Osteoblast (primary cell): Measurements from ENCODE around the gene NR2C1. TPM values are rescaled to one million over a fixed set of nuclear protein-coding genes. Genes with fewer than 3 reads are reported as not detected.
"Not testable (repeated sequence)": the region's sequence is repeated elsewhere in the genome, so short reads cannot be mapped to it uniquely, and the experiment has no call there.

Experiments
- DNase-seq: peaks from one replicate; pipeline ENCODE4 v3.0.0; 2011; ENCODE audit warnings: low spot score, mixed read lengths; ENCODE audit not compliant: insufficient read length; ENCODE audit errors: missing footprints
- H2AFZ ChIP-seq: 2 replicates; pipeline ENCODE4 v1.6.0; 2011; ENCODE audit warnings: mild to moderate bottlenecking, low read length
- H3K27ac ChIP-seq: 2 replicates; pipeline ENCODE4 v1.5.1; 2011; ENCODE audit warnings: mild to moderate bottlenecking, low read depth, low read length, moderate library complexity
- H3K27me3 ChIP-seq: 2 replicates; pipeline ENCODE4 v1.6.0; 2012; ENCODE audit warnings: mild to moderate bottlenecking, control low read depth, inconsistent platforms, low read length, moderate library complexity; ENCODE audit not compliant: insufficient read depth
- H3K36me3 ChIP-seq: 2 replicates; pipeline ENCODE4 v1.5.1; 2011; ENCODE audit warnings: mild to moderate bottlenecking, low read length, control low read depth, moderate library complexity; ENCODE audit not compliant: insufficient read depth
- H3K4me1 ChIP-seq: 2 replicates; pipeline ENCODE4 v1.5.1; 2011; ENCODE audit warnings: mild to moderate bottlenecking, low read length, control low read depth, moderate library complexity; ENCODE audit not compliant: insufficient read depth
- H3K4me2 ChIP-seq: 2 replicates; pipeline ENCODE4 v1.6.0; 2011; ENCODE audit warnings: mild to moderate bottlenecking, low read length; ENCODE audit not compliant: insufficient read depth
- H3K4me3 ChIP-seq: fragments of 200-600 bp; sonication (generic); 3 replicates; pipeline ENCODE4 v1.5.1; 2012; ENCODE audit warnings: mild to moderate bottlenecking, low read length, inconsistent platforms; ENCODE audit not compliant: insufficient read depth
- H3K79me2 ChIP-seq: 2 replicates; pipeline ENCODE4 v1.6.0; 2012; ENCODE audit warnings: mild to moderate bottlenecking, low read length, control low read depth, inconsistent platforms; ENCODE audit not compliant: insufficient read depth
- H3K9me3 ChIP-seq: 2 replicates; pipeline ENCODE4 v1.5.1; 2011; ENCODE audit warnings: low read depth, low read length, control low read depth
- H4K20me1 ChIP-seq: 2 replicates; pipeline ENCODE4 v1.6.0; 2012; ENCODE audit warnings: mild to moderate bottlenecking, low read length, control low read depth; ENCODE audit not compliant: insufficient read depth
- CTCF ChIP-seq: IDR thresholded peaks from 2 replicates; pipeline ENCODE4 v1.5.1; 2011; ENCODE audit warnings: mild to moderate bottlenecking, low read depth, low read length, moderate library complexity; ENCODE audit errors: extremely low read depth
- total RNA-seq: library from RNA; depleted of rRNA; stranded (reverse); fragments of >200 nt; gene quantifications from 2 replicates; pipeline ENCODE4 v1.2.3, GENCODE V29; 2012

NR2C1 gene
- total RNA-seq, 1 donor, result 22.1 TPM

DNA sequence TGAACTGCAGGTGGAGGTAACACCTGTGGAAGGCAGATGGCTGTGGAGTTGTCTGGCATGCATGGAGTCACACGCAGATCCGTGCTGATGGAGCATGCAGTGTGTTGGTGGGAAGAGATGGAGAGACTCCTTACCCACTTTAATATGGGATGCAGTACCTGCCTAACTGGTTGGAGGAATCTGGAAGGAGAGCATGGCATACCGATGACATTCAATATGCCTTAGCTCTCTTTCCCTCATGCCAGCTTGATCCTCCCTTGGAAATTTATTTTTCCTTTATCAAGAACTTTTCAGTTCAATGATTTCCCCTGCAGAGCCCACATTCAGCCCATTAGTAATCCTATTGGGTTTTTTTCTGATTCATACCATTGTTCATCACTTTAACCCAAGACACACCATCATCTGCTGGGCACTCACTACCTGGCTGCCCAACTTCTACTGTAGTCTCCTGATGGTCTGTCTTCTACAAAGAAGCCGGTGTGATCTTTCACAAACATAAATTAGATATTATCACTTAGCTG is 25.9 kb upstream of the NR2C1 start:
- no peaks in the 10 kb centered on the region for H4K20me1 ChIP-seq
- H3K27me3 ChIP-seq, result no peaks in the 10 kb centered on the region
- no peak overlapping the region for H3K4me2 ChIP-seq
- H2AFZ ChIP-seq, result no peak overlapping the region
- H3K79me2 ChIP-seq, result no peaks in the 10 kb centered on the region
- peaks cover 34% of the 10 kb centered on the region for H3K4me1 ChIP-seq
- no peaks in the 10 kb centered on the region for H3K36me3 ChIP-seq
- H3K4me3 ChIP-seq, result no peak overlapping the region
- H3K27ac ChIP-seq, result no peak overlapping the region
- no peak for DNase-seq
- no peaks in the 10 kb centered on the region for H3K9me3 ChIP-seq
- TF ChIP-seq CTCF, result no peak

DNA sequence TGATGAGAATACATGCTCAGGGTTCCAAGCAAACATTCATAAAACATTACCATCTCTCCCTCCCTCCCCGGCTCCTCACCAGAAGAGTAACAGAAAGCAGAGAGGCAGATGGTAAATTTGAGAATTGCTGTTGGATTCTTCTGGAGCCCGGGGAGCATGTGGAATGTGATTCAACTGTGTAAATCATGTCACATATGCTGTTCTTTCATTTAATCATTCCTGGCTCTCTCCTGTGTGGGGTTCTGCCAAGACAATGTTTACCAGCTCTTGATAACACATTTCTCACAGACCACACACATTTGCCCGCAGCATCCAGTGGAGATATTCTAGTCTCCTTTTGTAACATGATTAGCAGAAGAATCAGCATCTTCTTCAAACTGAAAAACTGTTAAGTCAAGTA is 23.4 kb upstream of the NR2C1 start:
- Histone ChIP-seq H3K27me3 (no peaks in the 10 kb centered on the region), H3K27ac (no peak overlapping the region), H3K4me2 (no peak overlapping the region), H3K4me1 (peaks cover 19% of the 10 kb centered on the region), H3K4me3 (no peak overlapping the region), H3K79me2 (no peaks in the 10 kb centered on the region), H3K9me3 (no peaks in the 10 kb centered on the region), H2AFZ (no peak overlapping the region), H3K36me3 (peaks cover 7% of the 10 kb centered on the region), H4K20me1 (no peaks in the 10 kb centered on the region)
- DNase-seq, result no peak
- TF ChIP-seq CTCF, result no peak

- no peak for DNase-seq
- H3K9me3 ChIP-seq, result no peaks in the 10 kb centered on the region
- no peaks in the 10 kb centered on the region for H3K79me2 ChIP-seq
- H3K36me3 ChIP-seq, result peaks cover 10% of the 10 kb centered on the region
- H4K20me1 ChIP-seq, result no peaks in the 10 kb centered on the region
- H3K27ac ChIP-seq, result no peak overlapping the region
- no peaks in the 10 kb centered on the region for H3K27me3 ChIP-seq
- H3K4me1 ChIP-seq, result peaks cover 19% of the 10 kb centered on the region
- H3K4me2 ChIP-seq, result no peak overlapping the region
- no peak overlapping the region for H3K4me3 ChIP-seq
- no peak overlapping the region for H2AFZ ChIP-seq
- no peak for TF ChIP-seq CTCF
Measured at GRCh38 chr12:95096378-95096777, 23.0 kb upstream of the NR2C1 start.

- not testable (repeated sequence) for H4K20me1 ChIP-seq, H3K79me2 ChIP-seq, H3K27ac ChIP-seq, DNase-seq, H3K4me3 ChIP-seq, H3K36me3 ChIP-seq, H3K27me3 ChIP-seq, H2AFZ ChIP-seq, H3K9me3 ChIP-seq, H3K4me2 ChIP-seq
- H3K4me1 ChIP-seq, result peaks cover 19% of the 10 kb centered on the region
Measured at GRCh38 chr12:95095866-95096265, 22.4 kb upstream of the NR2C1 start.
